K562 (cell line): ENCODE data around the gene DHRS3. TPM values are rescaled to one million over a fixed set of nuclear protein-coding genes. Genes with fewer than 3 reads are reported as not detected.
A peak's percentile ranks its signal among the peaks of the same experiment; 100 is the strongest.

ENCODE experiments used
- ATAC-seq: fragments of 200-7000 bp; cut with Tn5 transposase; 3 replicates; pipeline ENCODE4 v1.9.1; 2020; ENCODE audit warnings: moderate library complexity
- BruUV-seq: library from RNA; stranded (reverse); fragments of 400-500 nt; replicated peaks from 2 replicates; lab custom pipeline; 2021; lab: Mats Ljungman, UMichigan
- CTCF ChIA-PET: fragments of 300-600 bp; formaldehyde crosslinking; extraction: SDS; loops from one replicate; lab custom pipeline; 2021; ENCODE audit warnings: low intra/inter-chr PET ratio; lab: Yijun Ruan, JAX
- POLR2A ChIA-PET: fragments of 300-600, 350-650 bp; sonication (Branson Sonifier 250); formaldehyde crosslinking; extraction: SDS; loops from one replicate; lab custom pipeline; 2021; ENCODE audit warnings: antibody characterized with exemption, inconsistent platforms; lab: Yijun Ruan, JAX
- DNase-seq, 4 experiments: peaks; one replicate each; pipeline versions ENCODE4 v3.0.0 to v3.0.0-alpha.2; 2011 to 2018; ENCODE audit warnings: low spot score in 3 of 4, mixed read lengths in 3 of 4; ENCODE audit errors: extremely low read depth in 1 of 4
- FAIRE-seq: peaks from 2 replicates; lab custom pipeline; 2011; peaks lifted over from hg19 to GRCh38; lab: Jason Lieb, UNC
- H2AFZ ChIP-seq: 2 replicates; pipeline ENCODE4 v1.6.0; 2011; ENCODE audit warnings: low read depth, low read length, control low read depth, inconsistent platforms
- H3K27ac ChIP-seq: fragments of 200-600 bp; 3 replicates; pipeline ENCODE4 v1.8.0; 2011; ENCODE audit warnings: low read depth, mild to moderate bottlenecking, control low read depth, inconsistent platforms, low read length, moderate library complexity, mixed read lengths; ENCODE audit errors: extremely low read depth
- H3K27me3 ChIP-seq, 2 experiments: fragments of 300-600 bp in 1 of 2; 2 replicates in 1 of 2; 3 replicates in 1 of 2; pipeline versions ENCODE4 v1.6.0 to v1.8.0; 2011; ENCODE audit warnings: inconsistent platforms in 2 of 2, low read length in 2 of 2, mild to moderate bottlenecking in 1 of 2, mixed read lengths in 1 of 2, moderate library complexity in 1 of 2; ENCODE audit not compliant: control insufficient read depth in 2 of 2, insufficient read depth in 2 of 2
- H3K36me3 ChIP-seq: fragments of 300-600 bp; 3 replicates; pipeline ENCODE4 v1.8.0; 2011; ENCODE audit warnings: mild to moderate bottlenecking, low read length, inconsistent platforms; ENCODE audit not compliant: control insufficient read depth, insufficient read depth
- H3K4me1 ChIP-seq, 2 experiments: fragments of 200-600 bp in 1 of 2; replicated peaks in 1 of 2; 2 replicates in 1 of 2; 3 replicates in 1 of 2; pipeline versions ENCODE4 v1.5.1 to v1.8.0; 2011; ENCODE audit warnings: inconsistent platforms in 2 of 2, low read length in 2 of 2, mild to moderate bottlenecking in 1 of 2, mixed read lengths in 1 of 2, moderate library complexity in 1 of 2; ENCODE audit not compliant: control insufficient read depth in 2 of 2, insufficient read depth in 2 of 2
- H3K4me2 ChIP-seq: 2 replicates; pipeline ENCODE4 v1.6.1; 2011; ENCODE audit warnings: low read length, control low read depth, inconsistent platforms, mixed read lengths; ENCODE audit not compliant: insufficient read depth
- H3K4me3 ChIP-seq: fragments of 200-600 bp; sonication (generic), shearing (Covaris generic); 2 replicates; pipeline ENCODE4 v1.5.1; 2016; ENCODE audit warnings: control low read depth, inconsistent platforms
- H3K79me2 ChIP-seq: fragments of 200-600 bp; 3 replicates; pipeline ENCODE4 v1.8.0; 2011; ENCODE audit warnings: low read length, inconsistent platforms; ENCODE audit not compliant: control insufficient read depth, insufficient read depth
- H3K9ac ChIP-seq, 2 experiments: 2 replicates each; pipeline versions ENCODE4 v1.6.0 to v1.6.1; 2011; ENCODE audit warnings: low read depth in 2 of 2, low read length in 2 of 2, control low read depth in 1 of 2, inconsistent platforms in 1 of 2, mild to moderate bottlenecking in 1 of 2, mixed read lengths in 1 of 2; ENCODE audit not compliant: insufficient read depth in 1 of 2
- H3K9me1 ChIP-seq: one replicate; pipeline ENCODE4 v1.6.0; 2011; ENCODE audit warnings: inconsistent platforms, mild to moderate bottlenecking, low read length, moderate library complexity; ENCODE audit not compliant: control insufficient read depth, insufficient read depth
- H3K9me3 ChIP-seq: replicated peaks from 2 replicates; pipeline ENCODE4 v1.5.1; 2011; ENCODE audit warnings: low read depth, low read length, inconsistent platforms; ENCODE audit not compliant: control insufficient read depth, insufficient read depth
- H4K20me1 ChIP-seq: replicated peaks from 2 replicates; pipeline ENCODE4 v1.6.1; 2011; ENCODE audit warnings: low read length, inconsistent platforms, mixed read lengths; ENCODE audit not compliant: control insufficient read depth, insufficient read depth
- POLR2AphosphoS5 ChIP-seq: IDR thresholded peaks from 2 replicates; pipeline ENCODE4 v1.6.1; 2011; ENCODE audit warnings: mild to moderate bottlenecking, low read depth, low read length, moderate library complexity; ENCODE audit not compliant: control insufficient read depth, insufficient read depth
- ZFP36 ChIP-seq: fragments of 150-350 bp; IDR thresholded peaks from 2 replicates; pipeline ENCODE4 v1.6.1; 2018; ENCODE audit warnings: low read length, low read depth; ENCODE audit not compliant: partially characterized antibody
- WGBS: fragments of 100-300 bp; shearing (Covaris generic); methylation state at CpG from one replicate; pipeline ENCODE4 v1.1.6; 2016; ENCODE audit warnings: low coverage, mixed read lengths; ENCODE audit not compliant: insufficient coverage; ENCODE audit errors: missing lambda C conversion rate; 5-methylcytosine and 5-hydroxymethylcytosine counted together
- in situ Hi-C: fragments of 300-500 bp; cut with MboI; formaldehyde crosslinking; loops from 4 replicates; pipeline ENCODE4 v1.15.0; 2018; ENCODE audit warnings: inconsistent platforms, mixed read lengths
- intact Hi-C: fragments of 100-400 bp; cut with micrococcal nuclease; formaldehyde crosslinking; loops from 2 replicates; pipeline ENCODE4 v1.14.2; 2022
- polyA plus RNA-seq, 8 experiments: library from polyadenylated mRNA; depleted of rRNA in 4 of 8; stranded (reverse) in 5 of 8; unstranded in 3 of 8; fragments of >200 nt; fragmentation: Nextera tagmentation in 2 of 8; fragmentation: Illumina TruSeq in 1 of 8; extraction: Ambion mirVana in 2 of 8; extraction: Trizol in 1 of 8; gene quantifications; 2 replicates each; pipeline versions ENCODE4 v1.2.1 to v1.2.3, GENCODE V29; 2011 to 2014; ENCODE audit warnings: inconsistent platforms in 1 of 8, missing spikeins in 1 of 8
- total RNA-seq, 7 experiments: library from RNA; depleted of rRNA in 6 of 7; stranded (reverse); fragments of >200 nt in 6 of 7; fragmentation: Illumina TruSeq in 2 of 7; extraction: Trizol in 2 of 7; gene quantifications; 2 replicates each; pipeline versions ENCODE4 v1.2.1 to v1.2.3, GENCODE V29; 2011 to 2021; ENCODE audit warnings: low replicate concordance in 1 of 7
- TF ChIP-seq, protein P1 (sequence below): fragments of 250-450 bp; sonication (Bioruptor Pico); IDR thresholded peaks from 2 replicates; pipeline ENCODE4 v1.5.1; 2021; ENCODE audit warnings: mild to moderate bottlenecking

The DHRS3 gene
- total and polyA plus RNA-seq, 9 of the 15 experiments (the other 6 are each of a cell fraction or from before 2014, with no cell fraction given), result 21.0 to 116 (median 58.7) TPM

DNA sequence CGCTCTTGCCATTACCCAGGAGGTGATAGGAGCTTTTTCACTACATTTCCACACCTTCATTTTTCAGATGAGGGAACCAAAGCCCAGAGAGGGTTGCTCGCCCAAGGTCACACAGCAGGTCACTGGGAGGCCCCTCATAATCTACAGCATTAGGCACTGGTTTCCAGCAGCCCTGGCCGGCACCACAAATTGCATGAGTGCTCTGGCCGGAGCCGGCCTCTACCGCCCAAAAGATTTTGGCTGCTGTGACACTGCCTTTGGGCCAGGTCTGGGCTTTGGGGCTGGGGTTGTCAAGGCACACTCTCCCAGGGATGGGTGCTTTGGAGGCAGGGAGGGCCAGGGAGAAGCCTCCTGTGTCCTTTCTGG is 15.4 kb downstream of the DHRS3 start:
- Histone ChIP-seq H3K9ac (peak overlapping the region; percentile 49 to 78; a peak in 3 of 4 replicates), H3K4me2 (no peak overlapping the region), H3K4me1 (peaks cover 41 to 43% of the 10 kb centered on the region in 2 experiments), H2AFZ (no peak overlapping the region), H3K36me3 (peaks cover 78% of the 10 kb centered on the region), H4K20me1 (peaks cover 37% of the 10 kb centered on the region), H3K9me1 (peaks cover 18% of the 10 kb centered on the region), H3K27me3 (no peaks in the 10 kb centered on the region), H3K9me3 (no peaks in the 10 kb centered on the region; the same call in 1 of the 2 replicates), H3K4me3 (no peak overlapping the region), H3K79me2 (peaks cover 85% of the 10 kb centered on the region)
- ChIA-PET POLR2A (interaction anchor here (0.6 to 2.6 kb wide), 4 partner anchors 11 to 178 kb away, joined by 3 to 10 read pairs (median 3); no protein-coding TSS in a partner anchor), CTCF (no interaction called here)
- intact Hi-C loops, result loop anchor here (5.0 kb wide), 2 partner anchors 75 to 195 kb away; no protein-coding TSS in a partner anchor
- 77% methylated on average over 6 of the region's 6 CpGs for WGBS
- TF ChIP-seq ZFP36, result peak; percentile 33
- peak; percentile 24 for TF ChIP-seq POLR2AphosphoS5
- TF ChIP-seq, protein P1, sequence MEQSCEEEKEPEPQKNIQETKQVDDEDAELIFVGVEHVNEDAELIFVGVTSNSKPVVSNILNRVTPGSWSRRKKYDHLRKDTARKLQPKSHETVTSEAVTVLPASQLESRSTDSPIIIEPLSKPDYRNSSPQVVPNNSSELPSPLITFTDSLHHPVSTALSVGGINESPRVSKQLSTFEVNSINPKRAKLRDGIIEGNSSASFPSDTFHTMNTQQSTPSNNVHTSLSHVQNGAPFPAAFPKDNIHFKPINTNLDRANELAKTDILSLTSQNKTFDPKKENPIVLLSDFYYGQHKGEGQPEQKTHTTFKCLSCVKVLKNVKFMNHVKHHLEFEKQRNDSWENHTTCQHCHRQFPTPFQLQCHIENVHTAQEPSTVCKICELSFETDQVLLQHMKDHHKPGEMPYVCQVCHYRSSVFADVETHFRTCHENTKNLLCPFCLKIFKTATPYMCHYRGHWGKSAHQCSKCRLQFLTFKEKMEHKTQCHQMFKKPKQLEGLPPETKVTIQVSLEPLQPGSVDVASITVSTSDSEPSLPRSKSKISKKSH, result no peak
- TF ChIP-seq, all 486 proteins: peak for 2
- peak overlapping the region; percentile 43; the same call in 2 of the 3 replicates for H3K27ac ChIP-seq
- FAIRE-seq (no peak), DNase-seq (no peak), ATAC-seq (no peak)
- in situ Hi-C loops, result loop anchor here (25.0 kb wide), 1 partner anchor 290 kb away; no protein-coding TSS in a partner anchor
- BruUV-seq, result no TSS peak
